Keratinocyte (primary cell): Measurements from ENCODE around the gene ITGA6.

ENCODE experiments used
- EZH2 ChIP-seq: IDR thresholded peaks from one replicate; pipeline ENCODE4 v1.6.1; 2012; ENCODE audit warnings: inconsistent platforms, mild to moderate bottlenecking, low read length, moderate library complexity
- TF ChIP-seq, protein P1 (sequence below), 3 experiments: IDR thresholded peaks in 1 of 3; conservative IDR thresholded peaks in 1 of 3; optimal IDR thresholded peaks in 1 of 3; 2 replicates in 2 of 3; 3 replicates in 1 of 3; pipeline versions ENCODE3 to v1.5.1; 2011; ENCODE audit warnings: low read length in 3 of 3, mild to moderate bottlenecking in 3 of 3, moderate library complexity in 2 of 3, control low read depth in 1 of 3, inconsistent platforms in 1 of 3; ENCODE audit not compliant: insufficient read depth in 2 of 3; ENCODE audit errors: extremely low read depth in 1 of 3

DNA sequence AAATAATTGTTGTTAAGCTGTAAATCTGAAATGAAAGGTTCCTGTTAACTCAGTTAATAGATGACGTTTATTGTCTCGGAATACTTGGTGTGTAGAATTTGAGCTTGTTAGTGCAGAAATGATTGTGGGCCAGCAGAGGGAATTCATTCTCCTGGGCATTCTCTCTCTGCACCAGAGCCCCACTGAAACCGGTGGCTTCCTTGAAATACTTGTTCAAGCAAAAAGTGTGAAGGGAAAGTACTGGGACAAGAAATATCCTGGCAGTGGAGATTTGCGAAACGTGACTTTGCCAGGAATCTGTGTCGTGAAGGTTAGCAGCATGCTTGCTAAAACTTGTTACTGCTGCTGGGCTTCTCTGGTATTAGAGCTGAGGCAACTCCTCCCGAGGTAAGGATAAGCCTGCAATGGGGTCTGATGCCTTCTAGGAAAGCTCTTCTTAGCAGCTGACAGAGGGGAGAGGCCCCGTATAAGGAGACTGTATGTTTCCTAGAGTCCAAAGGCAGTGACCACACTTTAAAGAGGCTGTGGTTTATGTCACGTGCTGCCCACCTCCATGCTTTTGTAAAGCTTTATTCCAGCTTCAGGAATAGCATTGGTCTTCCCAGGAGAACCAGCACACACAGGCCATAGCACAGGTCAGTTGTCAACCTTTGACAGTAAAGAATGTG lies 2.0 kb downstream of the ITGA6 start:
- TF ChIP-seq, protein P1, sequence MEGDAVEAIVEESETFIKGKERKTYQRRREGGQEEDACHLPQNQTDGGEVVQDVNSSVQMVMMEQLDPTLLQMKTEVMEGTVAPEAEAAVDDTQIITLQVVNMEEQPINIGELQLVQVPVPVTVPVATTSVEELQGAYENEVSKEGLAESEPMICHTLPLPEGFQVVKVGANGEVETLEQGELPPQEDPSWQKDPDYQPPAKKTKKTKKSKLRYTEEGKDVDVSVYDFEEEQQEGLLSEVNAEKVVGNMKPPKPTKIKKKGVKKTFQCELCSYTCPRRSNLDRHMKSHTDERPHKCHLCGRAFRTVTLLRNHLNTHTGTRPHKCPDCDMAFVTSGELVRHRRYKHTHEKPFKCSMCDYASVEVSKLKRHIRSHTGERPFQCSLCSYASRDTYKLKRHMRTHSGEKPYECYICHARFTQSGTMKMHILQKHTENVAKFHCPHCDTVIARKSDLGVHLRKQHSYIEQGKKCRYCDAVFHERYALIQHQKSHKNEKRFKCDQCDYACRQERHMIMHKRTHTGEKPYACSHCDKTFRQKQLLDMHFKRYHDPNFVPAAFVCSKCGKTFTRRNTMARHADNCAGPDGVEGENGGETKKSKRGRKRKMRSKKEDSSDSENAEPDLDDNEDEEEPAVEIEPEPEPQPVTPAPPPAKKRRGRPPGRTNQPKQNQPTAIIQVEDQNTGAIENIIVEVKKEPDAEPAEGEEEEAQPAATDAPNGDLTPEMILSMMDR (optimal IDR thresholded peaks at IDR 0.05 in 1 of 3, IDR thresholded peaks at IDR 0.05 in 1 of 3, conservative IDR thresholded peaks at IDR 0.05 in 1 of 3; ENCODE audit: extremely low read depth in 1 of 3, insufficient read depth in 2 of 3, low read length in 3 of 3): peak in 2 of 3 experiments; percentile 13 to 20
- no peak for TF ChIP-seq EZH2
